HUES64 (cell line): ENCODE measurements around the gene SND1.

Source experiments
- H3K27ac ChIP-seq: 2 replicates; pipeline ENCODE4 v1.7.0; 2013; ENCODE audit warnings: low read depth, low read length, inconsistent platforms
- H3K27me3 ChIP-seq: 2 replicates; pipeline ENCODE4 v1.6.1; 2013; ENCODE audit warnings: mild to moderate bottlenecking, low read length; ENCODE audit not compliant: insufficient read depth
- H3K36me3 ChIP-seq: 2 replicates; pipeline ENCODE4 v1.6.1; 2013; ENCODE audit warnings: mild to moderate bottlenecking, low read length; ENCODE audit not compliant: insufficient read depth
- H3K4me1 ChIP-seq: 2 replicates; pipeline ENCODE4 v1.6.1; 2013; ENCODE audit warnings: mild to moderate bottlenecking, low read length, moderate library complexity; ENCODE audit not compliant: insufficient read depth
- H3K4me3 ChIP-seq: 2 replicates; pipeline ENCODE4 v1.5.1; 2013; ENCODE audit warnings: mild to moderate bottlenecking, low read length, moderate library complexity
- H3K9ac ChIP-seq: 2 replicates; pipeline ENCODE4 v1.6.1; 2013; ENCODE audit warnings: mild to moderate bottlenecking, low read depth, low read length
- H3K9me3 ChIP-seq: 2 replicates; pipeline ENCODE4 v1.6.1; 2013; ENCODE audit warnings: low read depth, low read length; ENCODE audit not compliant: insufficient read depth
- WGBS: fragments of 150-250, 120-280 bp; methylation state at CpG from one replicate; pipeline ENCODE4 v1.1.7; 2013; ENCODE audit warnings: missing lambda C conversion rate; 5-methylcytosine and 5-hydroxymethylcytosine counted together

The SND1 gene

DNA sequence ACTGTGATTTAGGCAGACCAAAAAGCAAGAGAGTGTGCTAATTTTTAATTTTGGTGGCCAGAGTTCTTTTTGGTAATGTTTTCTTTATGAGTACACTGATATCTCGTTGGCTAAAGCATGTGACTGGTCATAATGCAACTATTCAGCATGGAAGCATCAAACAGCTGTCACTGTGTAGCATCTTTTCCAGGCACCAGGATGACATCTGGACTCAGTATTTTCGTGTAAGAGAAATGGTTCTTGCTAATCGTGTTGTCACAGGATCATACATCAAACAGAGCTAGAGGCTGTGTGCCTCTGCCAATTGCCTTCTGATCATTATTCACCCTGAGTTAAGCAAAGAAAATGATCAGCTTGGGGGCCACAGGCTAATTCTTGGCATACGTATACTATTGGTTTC is 118.9 kb downstream of the SND1 start:
- no peaks in the 10 kb centered on the region for H3K27me3 ChIP-seq
- peaks cover 3% of the 10 kb centered on the region; the same call in 1 of the 2 replicates for H3K36me3 ChIP-seq
- no peaks in the 10 kb centered on the region for H3K9me3 ChIP-seq
- WGBS: 93% methylated on average over 4 of the region's 4 CpGs
- H3K27ac ChIP-seq: no peak overlapping the region
- no peak overlapping the region for H3K9ac ChIP-seq
- H3K4me3 ChIP-seq: no peak overlapping the region
- H3K4me1 ChIP-seq: peaks cover 20% of the 10 kb centered on the region

DNA sequence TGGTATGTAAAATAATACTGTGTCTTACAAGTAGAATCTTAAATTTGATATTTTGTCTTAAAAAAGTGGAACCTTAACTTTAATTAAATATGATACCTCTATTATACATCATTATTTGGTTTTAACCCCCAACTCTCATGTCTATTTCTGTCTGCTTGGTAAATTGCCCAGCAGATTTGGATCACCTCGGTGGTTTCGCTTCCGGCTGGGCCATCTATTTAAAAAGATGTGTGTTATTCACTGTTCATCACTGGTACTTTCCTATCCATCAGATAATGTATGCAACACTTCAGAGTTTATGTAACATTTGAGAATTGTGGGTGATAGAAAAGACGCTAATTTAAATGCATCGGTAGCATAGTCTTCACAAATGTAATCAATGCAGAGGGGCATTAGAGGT is 119.7 kb downstream of the SND1 start:
- Histone ChIP-seq H3K9me3 (no peaks in the 10 kb centered on the region), H3K27ac (no peak overlapping the region), H3K27me3 (no peaks in the 10 kb centered on the region), H3K36me3 (no peaks in the 10 kb centered on the region), H3K9ac (no peak overlapping the region), H3K4me3 (no peak overlapping the region), H3K4me1 (peaks cover 20% of the 10 kb centered on the region)
- 99% methylated on average over 4 of the region's 5 CpGs for WGBS

DNA sequence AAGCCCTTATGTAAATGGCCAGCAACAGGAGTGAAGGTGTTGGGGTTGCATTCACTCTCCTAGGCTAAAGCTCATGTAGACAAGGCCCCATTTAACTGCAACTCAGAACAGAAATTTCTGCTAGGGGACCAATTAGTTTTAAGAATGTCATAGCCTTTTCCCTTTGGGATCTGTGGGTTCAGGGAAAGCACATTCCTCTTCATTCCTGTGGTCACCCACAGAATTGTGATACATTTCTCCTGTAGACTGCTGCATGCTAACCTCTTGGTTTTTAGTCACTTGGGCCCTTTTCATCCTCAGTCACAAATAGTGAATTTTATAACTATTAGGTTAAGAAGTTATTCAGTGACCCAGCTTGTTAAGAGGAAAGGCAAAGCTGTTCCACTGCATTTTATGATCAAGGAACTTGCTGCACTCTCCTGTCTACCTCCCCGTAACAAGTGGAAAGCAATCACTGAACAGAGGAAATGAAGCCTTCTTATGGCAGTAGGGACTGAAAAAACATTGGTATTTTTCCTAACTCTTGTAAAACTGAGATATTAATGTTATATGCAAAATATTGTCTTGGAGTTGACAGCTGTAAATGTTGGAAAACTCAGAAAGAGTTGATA is 124.9 kb downstream of the SND1 start:
- no peak overlapping the region for H3K9ac ChIP-seq
- 100% methylated on average over 1 of the region's 1 CpG for WGBS
- no peak overlapping the region for H3K27ac ChIP-seq
- peaks cover 20% of the 10 kb centered on the region for H3K4me1 ChIP-seq
- H3K9me3 ChIP-seq: no peaks in the 10 kb centered on the region
- no peak overlapping the region for H3K4me3 ChIP-seq
- no peaks in the 10 kb centered on the region for H3K36me3 ChIP-seq
- no peaks in the 10 kb centered on the region for H3K27me3 ChIP-seq

DNA sequence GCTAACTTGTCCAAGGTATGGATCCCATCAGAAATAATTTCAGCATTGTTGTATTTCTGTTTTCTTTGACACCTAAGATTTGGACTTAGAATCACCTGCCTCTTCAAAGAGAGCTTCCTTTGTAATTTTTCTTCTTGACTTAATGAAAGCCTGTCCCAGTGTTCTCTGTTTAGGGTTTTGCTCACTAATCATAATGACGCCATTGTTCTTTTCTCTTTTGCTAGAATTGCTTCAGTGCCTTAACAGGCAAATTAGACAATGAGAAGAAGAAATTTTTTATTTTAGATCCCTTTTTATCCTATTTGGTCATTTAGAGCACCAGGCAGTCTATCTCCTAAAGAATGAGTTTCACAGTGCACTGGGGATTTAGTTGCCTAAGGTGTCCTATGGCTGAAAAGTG is 128.5 kb downstream of the SND1 start:
- WGBS: 100% methylated on average over 1 of the region's 1 CpG
- Histone ChIP-seq H3K27ac (no peak overlapping the region), H3K27me3 (no peaks in the 10 kb centered on the region), H3K9ac (no peak overlapping the region), H3K4me3 (no peak overlapping the region), H3K36me3 (no peaks in the 10 kb centered on the region; the same call in 1 of the 2 replicates), H3K9me3 (no peaks in the 10 kb centered on the region), H3K4me1 (peaks cover 32% of the 10 kb centered on the region)

DNA sequence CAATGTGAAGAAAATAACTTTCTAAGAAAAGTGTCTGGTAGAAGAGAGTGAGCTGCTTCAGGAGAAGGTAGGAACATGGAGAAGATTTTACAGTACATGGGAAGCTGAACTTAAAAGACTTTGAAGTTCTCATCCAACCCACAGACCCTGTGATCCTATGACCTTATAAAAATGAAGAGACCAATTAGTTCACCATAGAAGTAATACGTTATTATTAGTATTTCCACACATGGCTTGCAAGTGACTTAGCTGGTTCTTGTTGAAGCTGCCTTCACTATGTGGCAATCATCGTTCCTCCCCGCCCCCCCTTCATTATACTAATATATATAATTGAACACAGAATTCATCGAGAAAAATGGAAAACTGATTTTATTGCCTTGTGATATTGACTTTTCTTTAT is 129.1 kb downstream of the SND1 start:
- no CpG with 5 or more reads among the region's 4 CpGs for WGBS

DNA sequence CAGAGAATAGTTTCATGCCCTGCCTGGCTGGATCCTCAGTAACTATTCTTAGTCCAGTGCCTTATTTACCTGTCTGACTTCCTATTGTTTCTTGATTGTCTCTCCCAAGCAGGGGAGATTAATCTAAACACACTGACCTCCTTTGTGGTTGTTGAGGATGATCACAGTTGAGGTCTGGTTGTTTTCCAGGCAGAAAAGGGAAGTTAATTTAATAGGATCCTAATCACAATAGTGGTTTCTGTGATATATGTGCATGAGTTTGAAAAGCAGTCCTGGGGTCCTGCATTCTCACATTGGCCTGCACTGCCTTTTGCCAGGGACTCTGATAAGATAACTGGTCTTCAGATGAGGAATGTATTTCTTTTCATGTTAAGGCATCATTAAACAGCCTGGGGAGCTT is 130.1 kb downstream of the SND1 start:
- peaks cover 33% of the 10 kb centered on the region for H3K4me1 ChIP-seq
- no peak overlapping the region for H3K9ac ChIP-seq
- no peak overlapping the region for H3K27ac ChIP-seq
- H3K9me3 ChIP-seq: no peaks in the 10 kb centered on the region
- H3K27me3 ChIP-seq: no peaks in the 10 kb centered on the region
- no peaks in the 10 kb centered on the region; the same call in 1 of the 2 replicates for H3K36me3 ChIP-seq
- no peak overlapping the region for H3K4me3 ChIP-seq

More for the DNA sequence above, 129.1 kb downstream of the SND1 start:
- H3K36me3 ChIP-seq: no peaks in the 10 kb centered on the region; the same call in 1 of the 2 replicates
- H3K9ac ChIP-seq: no peak overlapping the region
- H3K4me3 ChIP-seq: no peak overlapping the region
- no peaks in the 10 kb centered on the region for H3K27me3 ChIP-seq
- H3K9me3 ChIP-seq: no peaks in the 10 kb centered on the region
- peaks cover 32% of the 10 kb centered on the region for H3K4me1 ChIP-seq
- no peak overlapping the region for H3K27ac ChIP-seq

DNA sequence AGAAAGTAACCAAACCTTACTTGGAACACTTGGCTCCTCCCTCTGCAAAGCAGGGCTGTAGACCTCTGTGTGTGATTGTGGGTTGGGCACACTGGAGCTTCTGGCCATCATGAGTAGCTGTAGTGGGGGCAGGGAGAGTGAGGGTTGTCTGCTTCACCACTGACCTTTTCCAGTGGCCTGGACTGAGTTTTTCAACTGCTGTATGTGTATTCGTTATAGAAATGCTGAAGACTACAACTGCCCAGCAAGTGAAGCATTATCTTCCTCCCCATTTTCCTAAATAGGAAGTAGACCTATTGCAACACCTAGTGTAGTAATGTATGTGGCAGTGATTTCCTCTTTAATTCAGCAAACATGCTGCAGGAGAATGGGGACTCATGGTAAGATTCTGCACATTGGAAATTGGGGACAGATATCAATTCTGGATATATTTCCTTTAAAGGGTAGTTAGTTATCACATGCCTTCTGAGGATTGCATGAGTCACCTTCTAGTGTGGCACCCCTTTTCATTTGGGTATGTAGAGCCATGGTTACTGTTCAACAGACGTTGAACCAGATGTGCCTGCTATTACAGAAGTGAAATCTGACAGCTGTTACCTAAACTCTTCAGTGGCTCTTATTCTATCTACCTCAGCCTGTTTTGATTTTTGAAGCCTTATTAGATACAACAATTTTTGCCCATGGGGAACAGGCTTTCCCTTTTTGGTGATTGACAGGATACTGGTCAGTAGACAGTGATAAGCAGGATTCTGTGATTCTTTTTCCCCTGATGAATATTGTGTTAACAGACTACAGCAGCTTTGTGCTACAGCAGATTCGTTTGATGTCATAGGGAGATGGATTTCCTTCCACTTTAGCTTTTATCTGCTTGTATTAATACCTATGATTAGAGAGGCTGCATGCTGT is 130.9 kb downstream of the SND1 start:
- H3K9ac ChIP-seq: no peak overlapping the region
- 93% methylated on average over 3 of the region's 3 CpGs for WGBS

DNA sequence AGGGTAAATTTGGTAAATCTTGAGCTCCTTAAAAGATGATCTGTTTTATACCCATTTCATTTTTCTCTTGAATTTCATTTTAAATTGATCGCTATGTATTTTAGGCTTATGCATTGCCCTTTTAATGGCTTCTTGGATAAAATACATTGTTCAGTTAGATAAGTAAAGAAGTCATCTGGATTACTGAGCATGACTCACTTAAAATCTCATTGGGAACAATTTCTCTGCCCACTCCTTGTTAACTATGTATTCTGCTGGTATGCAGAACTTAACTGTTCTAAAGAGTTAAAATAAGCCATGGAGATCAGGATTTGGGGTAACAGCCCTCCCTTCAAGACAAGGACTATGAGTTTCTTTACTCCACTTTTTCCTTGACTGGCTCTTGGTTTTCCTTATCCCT is 134.2 kb downstream of the SND1 start:
- no peak overlapping the region for H3K27ac ChIP-seq
- H3K27me3 ChIP-seq: no peaks in the 10 kb centered on the region
- no peak overlapping the region for H3K4me3 ChIP-seq
- H3K9ac ChIP-seq: no peak overlapping the region
- H3K36me3 ChIP-seq: no peaks in the 10 kb centered on the region; the same call in 1 of the 2 replicates
- WGBS: 92% methylated on average over 1 of the region's 1 CpG
- no peaks in the 10 kb centered on the region for H3K9me3 ChIP-seq
- H3K4me1 ChIP-seq: peaks cover 32% of the 10 kb centered on the region

More for the DNA sequence above, 130.9 kb downstream of the SND1 start:
- Histone ChIP-seq H3K4me1 (peaks cover 41% of the 10 kb centered on the region), H3K36me3 (no peaks in the 10 kb centered on the region; the same call in 1 of the 2 replicates), H3K9me3 (no peaks in the 10 kb centered on the region), H3K27ac (no peak overlapping the region), H3K4me3 (no peak overlapping the region), H3K27me3 (no peaks in the 10 kb centered on the region)

DNA sequence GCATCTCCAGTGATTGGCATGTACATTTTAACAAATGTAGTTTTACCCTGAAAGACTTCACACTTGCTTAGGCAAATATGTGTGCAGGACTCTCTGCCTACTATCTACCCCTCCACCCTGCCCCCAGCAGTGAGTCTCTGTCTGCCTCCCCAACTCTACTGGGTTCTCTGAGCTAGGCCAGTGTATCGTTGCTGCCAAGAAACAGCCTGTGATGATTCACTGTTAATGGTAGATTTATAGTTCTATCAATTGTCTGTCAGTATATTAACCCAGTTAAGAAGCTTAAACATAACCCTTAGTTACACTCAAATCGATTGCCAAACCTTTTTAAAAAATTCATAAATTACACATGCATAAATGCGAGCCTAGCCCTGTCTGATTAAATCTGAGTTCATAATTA is 137.0 kb downstream of the SND1 start:
- H3K9me3 ChIP-seq: no peaks in the 10 kb centered on the region
- no peaks in the 10 kb centered on the region; the same call in 1 of the 2 replicates for H3K36me3 ChIP-seq
- H3K27ac ChIP-seq: no peak overlapping the region
- H3K27me3 ChIP-seq: no peaks in the 10 kb centered on the region
- no peak overlapping the region for H3K4me3 ChIP-seq
- WGBS: 100% methylated on average over 2 of the region's 3 CpGs
- H3K4me1 ChIP-seq: peaks cover 13% of the 10 kb centered on the region
- H3K9ac ChIP-seq: no peak overlapping the region

DNA sequence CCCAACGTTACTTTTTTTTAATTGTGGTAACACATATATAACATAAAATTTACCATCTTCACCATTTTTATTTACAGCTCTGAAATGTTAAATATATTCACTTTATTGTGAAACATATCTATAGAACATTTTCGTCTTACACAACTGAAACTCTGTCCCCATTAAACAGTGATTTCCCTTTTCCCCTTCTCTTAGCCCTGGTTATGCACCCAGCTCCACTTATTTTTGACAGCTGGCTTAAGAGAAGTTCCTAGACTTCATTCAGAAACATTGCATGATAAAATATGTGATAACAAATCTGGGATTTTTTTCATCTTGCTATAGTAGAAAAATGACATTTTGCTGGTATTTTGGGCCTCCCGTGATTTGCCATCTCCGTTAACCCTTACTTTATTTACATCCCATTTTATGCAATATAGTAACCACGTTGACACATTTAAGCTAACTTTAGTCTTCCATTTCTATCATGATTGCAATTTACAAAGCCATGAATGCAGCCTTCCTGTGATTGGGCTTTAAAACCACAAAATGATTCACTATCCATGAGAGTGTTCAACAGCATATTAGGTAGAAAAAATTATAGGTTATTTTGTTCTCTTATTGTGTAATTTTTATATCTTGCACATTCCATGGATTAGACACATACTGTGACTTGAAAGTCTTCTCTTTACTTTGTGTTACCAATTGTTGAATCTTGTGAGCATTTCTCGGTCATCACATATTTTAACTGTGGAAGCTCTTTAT is 139.6 kb downstream of the SND1 start:
- Histone ChIP-seq H3K9me3 (no peaks in the 10 kb centered on the region), H3K36me3 (no peaks in the 10 kb centered on the region), H3K4me1 (peaks cover 13% of the 10 kb centered on the region), H3K27ac (no peak overlapping the region), H3K4me3 (no peak overlapping the region), H3K27me3 (no peaks in the 10 kb centered on the region), H3K9ac (no peak overlapping the region)
- 93% methylated on average over 6 of the region's 6 CpGs for WGBS
